Esophagus squamous epithelium (tissue), 5 donors: ENCODE results near the gene GPAT3. TPM values are rescaled to one million over a fixed set of nuclear protein-coding genes. Genes with fewer than 3 reads are reported as not detected.

ENCODE experiments used
- DNase-seq: peaks from one replicate; lab custom pipeline; 2025; lab: John Stamatoyannopoulos, UW
- H3K27ac ChIP-seq, 4 donors: fragments of 200-600 bp; sonication (generic); one replicate each; pipeline ENCODE4 v1.5.1; 2016 to 2019; ENCODE audit warnings: mild to moderate bottlenecking in 1 of 4
- H3K27me3 ChIP-seq, 4 donors: fragments of 200-600 bp; sonication (generic); 1 replicate in 3 of 4; 2 replicates in 1 of 4; pipeline versions ENCODE4 v1.5.1 to v1.6.0; 2017 to 2021; ENCODE audit warnings: antibody characterized with exemption in 1 of 4
- H3K36me3 ChIP-seq, 3 donors: fragments of 200-600 bp; sonication (generic); one replicate each; pipeline ENCODE4 v1.5.1; 2016 to 2019
- H3K4me1 ChIP-seq, 3 donors: fragments of 200-600 bp; sonication (generic); one replicate each; pipeline ENCODE4 v1.5.1; 2017 to 2019
- H3K4me3 ChIP-seq, 4 donors: fragments of 200-600 bp; sonication (generic); 1 replicate in 3 of 4; 2 replicates in 1 of 4; pipeline ENCODE4 v1.5.1; 2016 to 2019; ENCODE audit warnings: mild to moderate bottlenecking in 2 of 4, moderate library complexity in 1 of 4
- H3K9me3 ChIP-seq, 3 donors: fragments of 200-600 bp; sonication (generic); one replicate each; pipeline ENCODE4 v1.5.1; 2016 to 2019
- POLR2A ChIP-seq, 4 donors: fragments of 450-650 bp; IDR thresholded peaks; one replicate each; pipeline ENCODE4 v1.6.1; 2017; ENCODE audit warnings: antibody characterized with exemption in 4 of 4, mild to moderate bottlenecking in 4 of 4, moderate library complexity in 3 of 4
- WGBS, 2 donors: methylation state at CpG; one replicate each; pipeline ENCODE4 v1.1.5; 2018; 5-methylcytosine and 5-hydroxymethylcytosine counted together
- intact Hi-C: fragments of 100-400 bp; cut with DNase I; formaldehyde crosslinking; loops from one replicate; pipeline ENCODE4 v1.15.0; 2022
- small RNA-seq, 4 donors: library from RNA; depleted of rRNA; stranded (forward); fragments of <200 nt; gene quantifications; one replicate each; pipeline ENCODE3, GENCODE V24; 2016
- total RNA-seq, 4 donors: library from RNA; depleted of rRNA; stranded (reverse); fragments of >200 nt; gene quantifications; one replicate each; pipeline ENCODE4 v1.1.0, GENCODE V29; 2016
- TF ChIP-seq, protein P1 (sequence below), 6 experiments: fragments of 450-650 bp in 4 of 6; fragments of 200-600 bp in 2 of 6; sonication (generic) in 2 of 6; IDR thresholded peaks; one replicate each; pipeline ENCODE4 v1.5.1; 2016 to 2019; ENCODE audit warnings: antibody characterized with exemption in 6 of 6, mild to moderate bottlenecking in 4 of 6, moderate library complexity in 4 of 6
- donor health status: DM: yes; HTN: yes; CAD: no.

The GPAT3 gene
- total RNA-seq, 4 donors from 2014 or later = 3.3 to 7.2 (median 4.2) TPM

DNA sequence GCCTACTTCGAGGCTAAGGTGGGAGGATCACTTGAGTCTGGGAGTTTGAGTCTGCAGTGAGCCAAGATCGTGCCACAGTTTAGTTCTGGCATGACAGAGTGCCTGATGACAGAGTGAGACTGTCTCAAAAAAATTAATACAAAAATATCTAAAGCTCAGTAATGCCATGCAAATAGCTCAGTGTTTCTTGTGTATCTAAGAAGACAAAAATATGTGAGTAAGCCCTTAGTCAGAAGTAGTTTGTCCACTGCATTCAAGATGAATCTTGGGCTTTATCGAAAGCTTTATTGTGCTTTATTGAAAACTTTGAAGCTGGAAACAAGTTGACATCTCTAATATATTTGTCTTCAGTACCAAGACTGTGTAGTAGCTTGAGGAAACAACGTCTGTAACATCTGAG lies 115.9 kb downstream of the GPAT3 start:
- Histone ChIP-seq H3K4me1 (no peaks in the 10 kb centered on the region), H3K27me3 (peaks cover 0 to 5% (median 0%) of the 10 kb centered on the region in 4 donors), H3K9me3 (no peaks in the 10 kb centered on the region), H3K4me3 (no peak overlapping the region), H3K36me3 (no peaks in the 10 kb centered on the region), H3K27ac (no peak overlapping the region)
- WGBS, 2 donors = 50 to 65% methylated on average over 4 of the region's 4 CpGs
- intact Hi-C loops = loop anchor here (10.0 kb wide), 1 partner anchor 863 kb away; no protein-coding TSS in a partner anchor
- no peak for DNase-seq
- TF ChIP-seq, protein P1, sequence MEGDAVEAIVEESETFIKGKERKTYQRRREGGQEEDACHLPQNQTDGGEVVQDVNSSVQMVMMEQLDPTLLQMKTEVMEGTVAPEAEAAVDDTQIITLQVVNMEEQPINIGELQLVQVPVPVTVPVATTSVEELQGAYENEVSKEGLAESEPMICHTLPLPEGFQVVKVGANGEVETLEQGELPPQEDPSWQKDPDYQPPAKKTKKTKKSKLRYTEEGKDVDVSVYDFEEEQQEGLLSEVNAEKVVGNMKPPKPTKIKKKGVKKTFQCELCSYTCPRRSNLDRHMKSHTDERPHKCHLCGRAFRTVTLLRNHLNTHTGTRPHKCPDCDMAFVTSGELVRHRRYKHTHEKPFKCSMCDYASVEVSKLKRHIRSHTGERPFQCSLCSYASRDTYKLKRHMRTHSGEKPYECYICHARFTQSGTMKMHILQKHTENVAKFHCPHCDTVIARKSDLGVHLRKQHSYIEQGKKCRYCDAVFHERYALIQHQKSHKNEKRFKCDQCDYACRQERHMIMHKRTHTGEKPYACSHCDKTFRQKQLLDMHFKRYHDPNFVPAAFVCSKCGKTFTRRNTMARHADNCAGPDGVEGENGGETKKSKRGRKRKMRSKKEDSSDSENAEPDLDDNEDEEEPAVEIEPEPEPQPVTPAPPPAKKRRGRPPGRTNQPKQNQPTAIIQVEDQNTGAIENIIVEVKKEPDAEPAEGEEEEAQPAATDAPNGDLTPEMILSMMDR (IDR thresholded peaks at IDR 0.05) = no peak
- no peak for TF ChIP-seq POLR2A (IDR thresholded peaks at IDR 0.05)

Small RNA genes within 50 kb of the gene (small RNA-seq; reads per million reads assigned to genes)
- gene RF00019 = 0 reads per million in 4 donors

Other genes with a start within 250 kb of the GPAT3 start
- gene HPSE, start 201.3 kb upstream of the GPAT3 start, total RNA-seq = 10 to 100 TPM in 2 of 4 donors, 1 to 10 TPM in 2; 3.6 to 12.5 (median 8.5) TPM
- 10 to 100 TPM in 2 of 4 donors, 1 to 10 TPM in 2; 5.0 to 19.8 (median 12.4) TPM for gene HELQ, start 80.3 kb upstream of the GPAT3 start, total RNA-seq
- gene MRPS18C, start 80.0 kb upstream of the GPAT3 start, total RNA-seq = 10 to 100 TPM; 18.4 to 24.6 (median 22.5) TPM
- 1 to 10 TPM; 3.1 to 9.0 (median 6.1) TPM for gene ABRAXAS1, start 51.0 kb upstream of the GPAT3 start, total RNA-seq